Measurements from ENCODE around the gene ADCY6. TPM values are rescaled to one million over a fixed set of nuclear protein-coding genes. Genes with fewer than 3 reads are reported as not detected.

Gene ADCY6
- total RNA-seq (under 1 TPM; 0.04 to 0.37 TPM), polyA plus RNA-seq (not detected)

DNA sequence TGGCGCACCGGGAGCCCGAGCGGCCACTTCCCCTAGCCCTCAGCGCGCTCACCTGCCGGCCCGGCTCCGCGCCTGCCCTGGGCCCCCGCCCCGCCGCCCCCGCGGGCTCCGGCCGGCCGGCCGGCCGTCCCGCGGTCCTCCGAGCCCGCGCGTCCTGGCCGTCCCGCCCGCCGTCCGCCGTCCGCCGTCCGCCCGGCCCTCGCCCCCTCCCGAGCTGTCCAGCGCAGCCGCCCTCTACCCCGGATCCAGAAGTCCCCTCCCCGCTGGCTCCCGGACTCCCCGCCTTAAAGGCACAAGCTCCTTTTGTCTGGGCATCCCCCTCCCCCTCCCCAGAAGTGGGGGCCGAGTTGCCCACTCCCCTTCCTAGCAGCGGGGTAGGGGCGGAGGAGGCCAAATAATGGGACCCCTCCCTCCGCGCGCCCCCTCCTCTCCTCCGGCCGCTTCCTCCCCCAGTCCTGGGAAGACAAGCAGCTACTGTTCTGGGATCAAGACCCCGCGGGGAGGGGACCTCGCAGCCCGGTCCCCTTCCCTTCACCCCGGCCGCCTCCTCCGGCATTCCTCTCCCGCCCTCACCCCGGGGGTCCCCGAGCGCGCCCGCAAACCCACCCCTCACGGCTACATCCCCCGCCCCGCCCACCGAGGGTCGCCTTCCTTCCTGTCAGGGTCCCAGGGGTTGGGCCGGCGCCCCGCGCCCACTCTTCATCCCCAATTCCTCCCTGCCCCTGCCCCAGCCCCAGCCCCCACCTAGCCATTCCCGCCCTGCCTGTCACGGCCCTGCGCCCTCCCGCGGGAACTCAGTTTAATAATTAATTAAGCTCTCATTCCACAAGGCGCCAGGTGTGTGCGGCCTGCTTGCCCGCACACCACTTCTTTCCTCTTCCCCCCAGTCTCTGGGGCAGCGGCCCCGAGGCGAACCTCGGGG is at the start of gene ADCY6:
Gene ADCY6 (minus strand): TSS at position 236 of the 922 bp plus-strand sequence. CDS start 5,655 bp downstream, outside the sequence.
- no peaks in the 10 kb centered on the region for H3K4me1 ChIP-seq (ENCODE audit: insufficient read depth, low read length)
- POLR2A ChIA-PET: no interaction called here
- Mint-ChIP-seq H3K9me3 (no peaks in the 10 kb centered on the region), H3K27ac (peak within 1 kb of the TSS in 1 of 8 donors; percentile 39), H3K36me3 (no peaks in the 10 kb centered on the region), H3K4me3 (peak within 1 kb of the TSS; percentile 21 to 84 (median 75)), H3K27me3 (peaks cover 30 to 60% of the 10 kb centered on the region in 2 donors), H3K4me1 (peaks cover 4 to 20% (median 4%) of the 10 kb centered on the region in 3 donors)
- CTCF ChIA-PET: interaction anchor here (1.5 kb wide), 2 partner anchors 18 to 36 kb away, joined by 3 to 6 read pairs; no protein-coding TSS in a partner anchor
- DNase-seq: no peak
- no peaks in the 10 kb centered on the region for H3K9me3 ChIP-seq (ENCODE audit: low read length)
- H3K4me3 ChIP-seq (ENCODE audit: low read length): no peak within 1 kb of the TSS
- H3K27me3 ChIP-seq (ENCODE audit: insufficient read depth, low read length, poor library complexity, severe bottlenecking): peaks cover 15% of the 10 kb centered on the region
- no peaks in the 10 kb centered on the region for H3K36me3 ChIP-seq (ENCODE audit: insufficient read depth, low read length)
- H3K27ac ChIP-seq (ENCODE audit: low read depth, low read length): no peak within 1 kb of the TSS

GRCh38 chr12:48838048-48838447 is 49.2 kb upstream of the ADCY6 start:
- no peak for DNase-seq
- Mint-ChIP-seq H3K9me3 (no peaks in the 10 kb centered on the region), H3K4me3 (no peak overlapping the region), H3K36me3 (peaks cover 5 to 74% (median 32%) of the 10 kb centered on the region in 3 donors), H3K27me3 (no peaks in the 10 kb centered on the region), H3K4me1 (no peaks in the 10 kb centered on the region), H3K27ac (peak overlapping the region in 1 of 8 donors; percentile 21)
- ChIA-PET POLR2A (no interaction called here), CTCF (no interaction called here)
- H3K27ac ChIP-seq (ENCODE audit: low read depth, low read length): no peak overlapping the region
- no peaks in the 10 kb centered on the region for H3K9me3 ChIP-seq (ENCODE audit: low read length)
- no peak overlapping the region for H3K4me3 ChIP-seq (ENCODE audit: low read length)
- no peaks in the 10 kb centered on the region for H3K27me3 ChIP-seq (ENCODE audit: insufficient read depth, low read length, poor library complexity, severe bottlenecking)
- H3K4me1 ChIP-seq (ENCODE audit: insufficient read depth, low read length): no peaks in the 10 kb centered on the region
- peaks cover 48% of the 10 kb centered on the region for H3K36me3 ChIP-seq (ENCODE audit: insufficient read depth, low read length)

GRCh38 chr12:48832321-48833060 is 43.6 kb upstream of the ADCY6 start:
- Histone ChIP-seq H3K9me3 (ENCODE audit: low read length) (no peaks in the 10 kb centered on the region), H3K4me3 (ENCODE audit: low read length) (no peak overlapping the region), H3K27me3 (ENCODE audit: insufficient read depth, low read length, poor library complexity, severe bottlenecking) (no peaks in the 10 kb centered on the region), H3K27ac (ENCODE audit: low read depth, low read length) (no peak overlapping the region), H3K36me3 (ENCODE audit: insufficient read depth, low read length) (peaks cover 70% of the 10 kb centered on the region), H3K4me1 (ENCODE audit: insufficient read depth, low read length) (no peaks in the 10 kb centered on the region)
- Mint-ChIP-seq H3K4me1 (peaks cover 0 to 4% (median 2%) of the 10 kb centered on the region in 3 donors), H3K36me3 (peaks cover 5 to 89% (median 24%) of the 10 kb centered on the region in 3 donors), H3K27ac (peak overlapping the region in 1 of 8 donors; percentile 47), H3K27me3 (no peaks in the 10 kb centered on the region), H3K9me3 (no peaks in the 10 kb centered on the region), H3K4me3 (no peak overlapping the region)
- POLR2A ChIA-PET: interaction anchor here (0.6 kb wide), 1 partner anchor 40 kb away, joined by 5 read pairs; no protein-coding TSS in a partner anchor
- CTCF ChIA-PET: interaction anchor here (1.6 kb wide), 2 partner anchors 18 to 19 kb away, joined by 4 to 5 read pairs; partner anchors contain the start of gene DDX23
- DNase-seq: no peak

- H3K9me3 ChIP-seq (ENCODE audit: low read length): no peaks in the 10 kb centered on the region
- POLR2A ChIA-PET: no interaction called here
- no peak overlapping the region for H3K27ac ChIP-seq (ENCODE audit: low read depth, low read length)
- no peak overlapping the region for H3K4me3 Mint-ChIP-seq
- no peaks in the 10 kb centered on the region for H3K27me3 ChIP-seq (ENCODE audit: insufficient read depth, low read length, poor library complexity, severe bottlenecking)
- H3K4me1 ChIP-seq (ENCODE audit: insufficient read depth, low read length): no peaks in the 10 kb centered on the region
- H3K36me3 ChIP-seq (ENCODE audit: insufficient read depth, low read length): peaks cover 58% of the 10 kb centered on the region
- CTCF ChIA-PET: interaction anchor here (1.6 kb wide), 2 partner anchors 17 to 21 kb away, joined by 4 to 5 read pairs; partner anchors contain the start of gene DDX23
- H3K4me1 Mint-ChIP-seq: peaks cover 0 to 4% (median 2%) of the 10 kb centered on the region in 3 donors
- no peak for DNase-seq
- H3K9me3 Mint-ChIP-seq: no peaks in the 10 kb centered on the region
- peak overlapping the region in 3 of 8 donors; percentile 4 to 58 (median 13) for H3K27ac Mint-ChIP-seq
- H3K27me3 Mint-ChIP-seq: no peaks in the 10 kb centered on the region
- H3K36me3 Mint-ChIP-seq: peaks cover 5 to 79% (median 20%) of the 10 kb centered on the region in 3 donors
- H3K4me3 ChIP-seq (ENCODE audit: low read length): no peak overlapping the region
Observed at GRCh38 chr12:48831257-48831656, 42.4 kb upstream of the ADCY6 start.

DNA sequence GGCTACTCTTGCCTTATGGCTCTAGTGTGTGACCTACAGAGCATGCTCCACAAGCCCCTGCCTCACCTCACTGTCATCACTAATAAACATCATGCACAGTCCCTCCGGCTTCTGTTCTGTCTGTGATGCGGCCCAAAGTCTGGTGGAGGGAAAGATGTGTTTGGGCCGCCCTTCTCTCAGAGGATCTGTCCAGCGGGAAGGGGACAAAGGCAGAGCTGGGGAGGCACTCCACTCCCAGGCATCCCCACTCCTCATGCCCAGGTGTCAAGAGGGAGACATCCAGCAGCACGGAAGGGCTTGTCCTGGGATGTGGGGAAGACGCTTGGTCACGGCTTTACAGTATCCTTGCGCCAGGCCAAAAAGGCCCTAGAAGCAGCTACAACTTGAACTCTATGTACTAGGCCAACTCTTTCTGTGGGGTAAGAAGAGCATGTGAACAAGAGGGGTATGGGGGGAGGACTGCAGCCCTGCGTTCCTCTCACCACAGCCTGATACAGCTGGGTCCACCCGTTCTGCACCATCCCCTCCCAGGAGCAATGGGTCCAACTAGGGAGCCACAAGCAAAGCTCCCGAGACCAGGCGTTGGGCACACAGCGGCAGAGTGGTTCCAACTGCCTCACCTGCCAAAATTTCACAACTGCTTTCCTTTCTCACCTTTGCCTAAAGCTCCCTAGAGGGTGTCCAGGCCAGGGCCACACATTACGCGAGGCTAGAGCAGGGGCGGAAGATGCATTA is 40.1 kb upstream of the ADCY6 start:
- H3K9me3 ChIP-seq (ENCODE audit: low read length): no peaks in the 10 kb centered on the region
- Mint-ChIP-seq H3K4me1 (peaks cover 3 to 10% (median 6%) of the 10 kb centered on the region in 3 donors), H3K4me3 (peak overlapping the region in 1 of 7 donors; percentile 29), H3K27ac (peak overlapping the region in 3 of 8 donors; percentile 29 to 76 (median 64)), H3K36me3 (peaks cover under 1 to 61% (median 12%) of the 10 kb centered on the region in 3 donors), H3K27me3 (no peaks in the 10 kb centered on the region), H3K9me3 (no peaks in the 10 kb centered on the region)
- H3K27me3 ChIP-seq (ENCODE audit: insufficient read depth, low read length, poor library complexity, severe bottlenecking): no peaks in the 10 kb centered on the region
- H3K27ac ChIP-seq (ENCODE audit: low read depth, low read length): no peak overlapping the region
- DNase-seq: no peak
- no peak overlapping the region for H3K4me3 ChIP-seq (ENCODE audit: low read length)
- peaks cover 50% of the 10 kb centered on the region for H3K36me3 ChIP-seq (ENCODE audit: insufficient read depth, low read length)
- H3K4me1 ChIP-seq (ENCODE audit: insufficient read depth, low read length): no peaks in the 10 kb centered on the region
- ChIA-PET CTCF (interaction anchor here (1.8 kb wide), 1 partner anchor 14 kb away, joined by 6 read pairs; no protein-coding TSS in a partner anchor), POLR2A (interaction anchor here (1.2 kb wide), 1 partner anchor 12 kb away, joined by 4 read pairs; no protein-coding TSS in a partner anchor)

GRCh38 chr12:48828293-48828692 is 39.4 kb upstream of the ADCY6 start:
- DNase-seq: no peak
- peaks cover 3 to 17% (median 7%) of the 10 kb centered on the region in 3 donors for H3K4me1 Mint-ChIP-seq
- Histone ChIP-seq H3K27ac (ENCODE audit: low read depth, low read length) (no peak overlapping the region), H3K27me3 (ENCODE audit: insufficient read depth, low read length, poor library complexity, severe bottlenecking) (no peaks in the 10 kb centered on the region), H3K9me3 (ENCODE audit: low read length) (no peaks in the 10 kb centered on the region), H3K4me3 (ENCODE audit: low read length) (no peak overlapping the region), H3K36me3 (ENCODE audit: insufficient read depth, low read length) (peaks cover 43% of the 10 kb centered on the region), H3K4me1 (ENCODE audit: insufficient read depth, low read length) (no peaks in the 10 kb centered on the region)
- no peaks in the 10 kb centered on the region for H3K9me3 Mint-ChIP-seq
- no peak overlapping the region for H3K4me3 Mint-ChIP-seq
- CTCF ChIA-PET: no interaction called here
- no peaks in the 10 kb centered on the region for H3K27me3 Mint-ChIP-seq
- H3K36me3 Mint-ChIP-seq: peaks cover 0 to 54% (median 8%) of the 10 kb centered on the region in 3 donors
- no peak overlapping the region for H3K27ac Mint-ChIP-seq
- POLR2A ChIA-PET: interaction anchor here (1.2 kb wide), 1 partner anchor 11 kb away, joined by 4 read pairs; no protein-coding TSS in a partner anchor

DNA sequence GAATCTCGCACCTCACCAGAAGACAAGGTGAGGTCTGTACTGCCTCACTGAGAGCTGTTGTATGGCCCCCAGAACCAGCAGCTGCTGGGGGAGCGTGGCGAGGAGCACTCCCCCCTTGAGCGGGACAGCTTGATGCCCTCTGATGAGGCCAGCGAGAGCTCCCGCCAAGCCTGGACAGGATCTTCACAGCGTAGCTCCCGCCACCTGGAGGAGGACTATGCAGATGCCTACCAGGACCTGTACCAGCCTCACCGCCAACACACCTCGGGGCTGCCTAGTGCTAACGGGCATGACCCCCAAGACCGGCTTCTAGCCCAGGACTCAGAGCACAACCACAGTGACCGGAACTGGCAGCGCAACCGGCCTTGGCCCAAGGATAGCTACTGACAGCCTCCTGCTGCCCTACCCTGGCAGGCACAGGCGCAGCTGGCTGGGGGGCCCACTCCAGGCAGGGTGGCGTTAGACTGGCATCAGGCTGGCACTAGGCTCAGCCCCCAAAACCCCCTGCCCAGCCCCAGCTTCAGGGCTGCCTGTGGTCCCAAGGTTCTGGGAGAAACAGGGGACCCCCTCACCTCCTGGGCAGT is 38.7 kb upstream of the ADCY6 start:
- H3K9me3 ChIP-seq (ENCODE audit: low read length): no peaks in the 10 kb centered on the region
- H3K27ac ChIP-seq (ENCODE audit: low read depth, low read length): no peak overlapping the region
- H3K4me1 Mint-ChIP-seq: peaks cover 3 to 20% (median 7%) of the 10 kb centered on the region in 3 donors
- H3K27me3 Mint-ChIP-seq: peaks cover 0 to 1% of the 10 kb centered on the region in 2 donors
- ChIA-PET CTCF (interaction anchor here (1.3 to 2.4 kb wide), 2 partner anchors 13 to 32 kb away, joined by 6 to 7 read pairs; no protein-coding TSS in a partner anchor), POLR2A (interaction anchor here (1.2 kb wide), 1 partner anchor 11 kb away, joined by 4 read pairs; no protein-coding TSS in a partner anchor)
- H3K27me3 ChIP-seq (ENCODE audit: insufficient read depth, low read length, poor library complexity, severe bottlenecking): no peaks in the 10 kb centered on the region
- no peak overlapping the region for H3K4me3 Mint-ChIP-seq
- H3K4me3 ChIP-seq (ENCODE audit: low read length): no peak overlapping the region
- no peak overlapping the region for H3K27ac Mint-ChIP-seq
- H3K36me3 ChIP-seq (ENCODE audit: insufficient read depth, low read length): peaks cover 36% of the 10 kb centered on the region
- no peaks in the 10 kb centered on the region for H3K4me1 ChIP-seq (ENCODE audit: insufficient read depth, low read length)
- H3K9me3 Mint-ChIP-seq: no peaks in the 10 kb centered on the region
- H3K36me3 Mint-ChIP-seq: peaks cover 0 to 47% (median 6%) of the 10 kb centered on the region in 3 donors
- no peak for DNase-seq
